Right renal cortex interstitium (tissue), 3 donors: ENCODE measurements around the gene PSME1. TPM values are rescaled to one million over a fixed set of nuclear protein-coding genes. Genes with fewer than 3 reads are reported as not detected.
A peak's percentile ranks its signal among the peaks of the same experiment; 100 is the strongest.

ENCODE experiments used
- DNase-seq, 3 donors: peaks; one replicate each; pipeline ENCODE4 v3.0.0-alpha.2; 2013; ENCODE audit warnings: low read depth in 3 of 3, low spot score in 2 of 3
- polyA plus RNA-seq, 3 donors: library from polyadenylated mRNA; unstranded; fragments of 120-200 nt; gene quantifications; one replicate each; pipeline ENCODE4 v1.2.1, GENCODE V29; 2013; ENCODE audit not compliant: insufficient read length in 3 of 3

PSME1 gene
- polyA plus RNA-seq, 3 donors: 216 to 231 (median 224) TPM

- no peak for DNase-seq
Observed at GRCh38 chr14:24127673-24128072, 8.3 kb upstream of the PSME1 start.

- DNase-seq: no peak
Observed at GRCh38 chr14:24129410-24129998, 6.5 kb upstream of the PSME1 start.

GRCh38 chr14:24130380-24130716, 5.6 kb upstream of the PSME1 start, which contains the start of gene FITM1:
FITM1 (plus strand) TSS chr14:24130659; CDS start chr14:24131564, 905 bp downstream.
- DNase-seq: no peak

GRCh38 chr14:24130717-24131548, 5.1 kb upstream of the PSME1 start:
- no peak for DNase-seq

GRCh38 chr14:24131549-24131966, 4.4 kb upstream of the PSME1 start:
- DNase-seq: no peak

- DNase-seq: no peak
Observed at GRCh38 chr14:24132061-24132685, 3.8 kb upstream of the PSME1 start.

- no peak for DNase-seq
Observed at GRCh38 chr14:24132976-24133375, 3.0 kb upstream of the PSME1 start.

- DNase-seq: no peak
Observed at GRCh38 chr14:24133735-24134134, 2.3 kb upstream of the PSME1 start.

- DNase-seq: no peak
Observed at GRCh38 chr14:24135584-24135833, 485 bp upstream of the PSME1 start.

GRCh38 chr14:24136684-24137528, 912 bp downstream of the PSME1 start:
- DNase-seq: no peak

- no peak for DNase-seq
Observed at GRCh38 chr14:24137529-24138395, 1.8 kb downstream of the PSME1 start.

GRCh38 chr14:24138396-24139271, 2.6 kb downstream of the PSME1 start:
- DNase-seq: no peak

GRCh38 chr14:24139272-24139934, 3.4 kb downstream of the PSME1 start:
- no peak for DNase-seq

GRCh38 chr14:24141097-24141880, 5.3 kb downstream of the PSME1 start, which contains the start of gene EMC9:
EMC9 (minus strand) TSS chr14:24141591; CDS start chr14:24141304, 287 bp downstream.
- DNase-seq: peak; percentile 96 to 100 (median 99)

GRCh38 chr14:24143511-24143910, 7.5 kb downstream of the PSME1 start:
- DNase-seq: no peak

- no peak for DNase-seq
Observed at GRCh38 chr14:24144451-24144850, 8.5 kb downstream of the PSME1 start.

GRCh38 chr14:24145219-24145618, 9.2 kb downstream of the PSME1 start:
- DNase-seq: no peak
